MM.1S (cell line): ENCODE results near the gene RXRA.

Experiments used
- DNase-seq: peaks from one replicate; pipeline ENCODE4 v3.0.0-alpha.2; 2015
- H2AFZ ChIP-seq: fragments of 300-600 bp; sonication (generic); 2 replicates; pipeline ENCODE4 v1.6.0; 2016; ENCODE audit warnings: antibody characterized with exemption, low read length
- H3F3A ChIP-seq: fragments of 300-600 bp; sonication (generic); 2 replicates; pipeline ENCODE4 v1.6.1; 2016; ENCODE audit warnings: mild to moderate bottlenecking, antibody characterized with exemption, low read length, moderate library complexity, mixed read lengths; ENCODE audit not compliant: insufficient read depth
- H3K27ac ChIP-seq: fragments of 300-600 bp; sonication (generic); 2 replicates; pipeline ENCODE4 v1.5.1; 2016; ENCODE audit warnings: mild to moderate bottlenecking, low read length
- H3K27me3 ChIP-seq: fragments of 300-600 bp; sonication (generic); replicated peaks from 2 replicates; pipeline ENCODE4 v1.6.0; 2016; ENCODE audit warnings: low read length; ENCODE audit not compliant: insufficient read depth
- H3K36me3 ChIP-seq: fragments of 300-600 bp; sonication (generic); replicated peaks from 2 replicates; pipeline ENCODE4 v1.6.1; 2016; ENCODE audit warnings: mild to moderate bottlenecking, low read length, mixed read lengths; ENCODE audit not compliant: insufficient read depth
- H3K4me1 ChIP-seq: fragments of 300-600 bp; sonication (generic); 2 replicates; pipeline ENCODE4 v1.6.1; 2016; ENCODE audit warnings: low read length, mixed read lengths
- H3K4me2 ChIP-seq: fragments of 300-600 bp; sonication (generic); 2 replicates; pipeline ENCODE4 v1.6.0; 2016; ENCODE audit warnings: low read depth, low read length
- H3K4me3 ChIP-seq: fragments of 300-600 bp; sonication (generic); 2 replicates; pipeline ENCODE4 v1.5.1; 2016; ENCODE audit warnings: low read length, mixed read lengths
- H3K79me2 ChIP-seq: fragments of 300-600 bp; sonication (generic); 2 replicates; pipeline ENCODE4 v1.6.1; 2016; ENCODE audit warnings: mixed run types, low read length, mixed read lengths
- H3K9ac ChIP-seq: fragments of 300-600 bp; sonication (generic); 2 replicates; pipeline ENCODE4 v1.6.1; 2016; ENCODE audit warnings: low read length, mixed read lengths
- H3K9me2 ChIP-seq: fragments of 300-600 bp; sonication (generic); replicated peaks from 2 replicates; pipeline ENCODE4 v1.6.1; 2016; ENCODE audit warnings: mild to moderate bottlenecking, low read length, mixed read lengths; ENCODE audit not compliant: insufficient read depth
- H3K9me3 ChIP-seq: fragments of 300-600 bp; sonication (generic); replicated peaks from 2 replicates; pipeline ENCODE4 v1.6.1; 2016; ENCODE audit warnings: mild to moderate bottlenecking, low read length, mixed read lengths; ENCODE audit not compliant: insufficient read depth
- H4K20me1 ChIP-seq: fragments of 300-600 bp; sonication (generic); 2 replicates; pipeline ENCODE4 v1.6.1; 2016; ENCODE audit warnings: mild to moderate bottlenecking, low read length, moderate library complexity, mixed read lengths; ENCODE audit not compliant: insufficient read depth
- CTCF ChIP-seq: fragments of 300-600 bp; sonication (generic); IDR thresholded peaks from 2 replicates; pipeline ENCODE4 v1.5.1; 2016; ENCODE audit warnings: antibody characterized with exemption, low read length, mixed read lengths
- EZH2 ChIP-seq: fragments of 300-600 bp; sonication (generic); optimal IDR thresholded peaks from 2 replicates; pipeline ENCODE3; 2017; ENCODE audit warnings: low read depth, mild to moderate bottlenecking, antibody characterized with exemption, low read length, mixed read lengths
- EZH2phosphoT487 ChIP-seq: fragments of 300-600 bp; sonication (generic); IDR thresholded peaks from 2 replicates; pipeline ENCODE4 v1.6.1; 2018; ENCODE audit warnings: antibody characterized with exemption, low read length

The RXRA gene

GRCh38 chr9:134454476-134454857 lies 128.2 kb downstream of the RXRA start:
- Histone ChIP-seq H3K79me2 (no peaks in the 10 kb centered on the region), H3K4me2 (no peak overlapping the region), H3K36me3 (no peaks in the 10 kb centered on the region), H3F3A (no peaks in the 10 kb centered on the region), H3K4me3 (no peak overlapping the region), H2AFZ (no peak overlapping the region), H3K27ac (no peak overlapping the region), H3K9ac (no peak overlapping the region), H3K9me3 (no peaks in the 10 kb centered on the region), H3K27me3 (peaks cover 69% of the 10 kb centered on the region), H3K9me2 (no peaks in the 10 kb centered on the region), H4K20me1 (no peaks in the 10 kb centered on the region), H3K4me1 (no peaks in the 10 kb centered on the region)
- TF ChIP-seq EZH2phosphoT487 (no peak), CTCF (no peak), EZH2 (no peak)
- no peak for DNase-seq

GRCh38 chr9:134455021-134455471 lies 128.8 kb downstream of the RXRA start:
- Histone ChIP-seq H3K27me3 (peaks cover 75% of the 10 kb centered on the region), H3K9ac (no peak overlapping the region), H3F3A (no peaks in the 10 kb centered on the region), H3K4me2 (no peak overlapping the region), H3K36me3 (no peaks in the 10 kb centered on the region), H3K4me3 (no peak overlapping the region), H3K27ac (no peak overlapping the region), H3K9me2 (no peaks in the 10 kb centered on the region), H2AFZ (no peak overlapping the region), H4K20me1 (no peaks in the 10 kb centered on the region), H3K4me1 (no peaks in the 10 kb centered on the region), H3K79me2 (no peaks in the 10 kb centered on the region), H3K9me3 (no peaks in the 10 kb centered on the region)
- TF ChIP-seq CTCF (no peak), EZH2 (no peak), EZH2phosphoT487 (no peak)
- no peak for DNase-seq

GRCh38 chr9:134455537-134455933 lies 129.3 kb downstream of the RXRA start:
- Histone ChIP-seq H2AFZ (peak overlapping the region; percentile 65; the same call in 1 of the 2 replicates), H3K4me3 (no peak overlapping the region), H3K9ac (no peak overlapping the region), H3K9me2 (no peaks in the 10 kb centered on the region), H3K36me3 (no peaks in the 10 kb centered on the region), H4K20me1 (no peaks in the 10 kb centered on the region), H3K79me2 (no peaks in the 10 kb centered on the region), H3K4me2 (peak overlapping the region; percentile 65; the same call in 1 of the 2 replicates), H3K9me3 (no peaks in the 10 kb centered on the region), H3K27ac (no peak overlapping the region), H3K4me1 (no peaks in the 10 kb centered on the region), H3F3A (no peaks in the 10 kb centered on the region), H3K27me3 (peaks cover 76% of the 10 kb centered on the region)
- DNase-seq = no peak
- TF ChIP-seq CTCF (no peak), EZH2phosphoT487 (no peak), EZH2 (no peak)
